EL (cell line): ENCODE data around the gene DNASE2.

Experiments
- DNase-seq: peaks from one replicate; pipeline ENCODE4 v3.0.0-alpha.2; 2016

Gene DNASE2

GRCh38 chr19:12828494-12828893 is 52.8 kb downstream of the DNASE2 start:
- DNase-seq: peak; percentile 61

DNA sequence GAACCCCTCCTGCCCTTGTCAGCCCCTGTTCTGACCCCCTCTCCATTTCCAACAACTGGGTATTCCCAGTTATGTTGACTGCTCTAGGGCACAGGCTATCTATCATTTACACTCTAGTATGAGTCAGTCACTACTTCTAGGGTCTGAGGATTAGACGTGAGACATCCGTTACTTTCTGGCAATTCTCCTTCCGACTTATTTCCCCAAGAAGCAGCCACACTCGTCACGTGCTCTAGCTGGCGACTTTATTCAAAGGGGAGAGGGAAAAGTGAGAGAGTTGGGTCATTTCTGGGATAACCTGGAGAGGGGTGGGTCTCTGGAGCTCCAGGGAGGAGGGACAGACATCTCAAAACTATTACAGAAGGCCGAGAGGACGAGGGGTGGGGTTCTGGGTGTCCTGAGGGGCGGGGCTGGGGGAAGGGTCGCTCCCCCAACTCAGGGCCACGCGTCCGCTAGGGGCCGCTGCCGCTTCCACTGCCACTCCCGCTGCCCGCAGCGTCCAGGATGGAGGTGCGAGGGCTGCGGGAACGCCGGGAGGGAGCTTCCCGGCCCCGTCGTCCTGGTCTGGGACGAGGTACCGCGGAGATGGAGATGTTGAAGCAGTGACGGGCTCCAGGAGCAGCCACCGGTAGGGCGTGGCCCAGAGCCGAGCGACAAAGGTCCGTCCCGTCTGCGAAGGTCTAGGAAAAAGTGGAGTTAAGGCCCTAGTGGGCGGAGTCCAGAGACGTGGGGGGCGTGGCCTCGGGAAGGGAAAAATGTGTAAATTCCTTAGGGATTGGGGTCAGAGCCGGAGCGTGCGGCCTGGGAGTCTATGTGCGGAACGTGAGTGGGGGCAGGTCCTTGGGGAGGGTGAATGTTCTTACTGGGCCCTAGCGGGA is 55.8 kb downstream of the DNASE2 start:
- DNase-seq: peak; percentile 29
